GM19035 (cell line): ENCODE measurements around the gene FAM240A.

ENCODE experiments used
- ATAC-seq: cut with Tn5 transposase; IDR thresholded peaks from one replicate; pipeline ENCODE4 v1.9.1; 2021; ENCODE audit not compliant: unreplicated experiment

The FAM240A gene

DNA sequence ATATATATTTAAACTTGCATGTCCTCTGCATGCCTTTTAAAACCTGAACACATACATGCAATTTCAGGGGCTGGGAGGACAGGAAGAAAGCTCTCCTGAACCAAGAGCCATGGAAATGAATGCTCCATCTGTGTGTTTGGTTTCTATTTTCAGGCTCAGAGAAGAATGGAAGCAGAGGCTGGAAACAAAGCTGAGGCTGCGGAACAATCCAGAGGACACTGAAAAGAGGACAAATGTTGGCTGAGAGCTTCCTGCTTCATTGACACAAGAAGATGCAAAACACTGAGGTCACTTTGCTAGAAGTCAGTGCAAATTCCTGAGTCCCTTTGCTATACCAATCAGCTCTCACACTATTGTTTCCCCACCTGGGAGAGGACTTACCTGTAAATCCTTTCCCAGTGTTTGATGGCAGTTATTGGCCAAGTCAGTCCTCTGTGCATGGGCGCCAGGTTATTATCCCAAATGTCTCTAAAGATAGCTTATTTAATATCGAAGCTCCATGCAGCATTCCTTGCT, 12.7 kb downstream of the FAM240A start:
- ATAC-seq = no peak

DNA sequence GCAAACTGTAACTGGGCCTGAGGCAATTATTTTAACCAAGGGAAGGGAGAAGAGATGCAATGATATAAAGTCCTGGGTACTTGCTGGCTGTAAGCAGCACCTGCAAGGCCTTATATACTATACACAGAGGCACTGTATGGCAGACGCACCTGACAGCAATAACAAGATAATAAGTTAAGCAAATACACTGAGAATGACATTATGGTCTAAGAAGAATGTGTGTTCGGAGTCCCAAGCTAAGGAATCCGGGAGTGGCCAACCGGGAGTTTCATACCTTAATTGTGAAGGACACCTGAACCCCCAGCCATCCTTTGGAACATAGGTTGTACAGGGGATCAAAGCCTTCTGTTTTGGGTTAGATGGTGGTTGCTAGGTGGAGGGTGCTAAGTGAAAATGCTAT, 13.7 kb downstream of the FAM240A start:
- no peak for ATAC-seq

GRCh38 chr3:46627078-46627477, 14.8 kb downstream of the FAM240A start:
- no peak for ATAC-seq

- no peak for ATAC-seq
These were observed 16.6 kb downstream of the FAM240A start for GRCh38 chr3:46628901-46629369.

DNA sequence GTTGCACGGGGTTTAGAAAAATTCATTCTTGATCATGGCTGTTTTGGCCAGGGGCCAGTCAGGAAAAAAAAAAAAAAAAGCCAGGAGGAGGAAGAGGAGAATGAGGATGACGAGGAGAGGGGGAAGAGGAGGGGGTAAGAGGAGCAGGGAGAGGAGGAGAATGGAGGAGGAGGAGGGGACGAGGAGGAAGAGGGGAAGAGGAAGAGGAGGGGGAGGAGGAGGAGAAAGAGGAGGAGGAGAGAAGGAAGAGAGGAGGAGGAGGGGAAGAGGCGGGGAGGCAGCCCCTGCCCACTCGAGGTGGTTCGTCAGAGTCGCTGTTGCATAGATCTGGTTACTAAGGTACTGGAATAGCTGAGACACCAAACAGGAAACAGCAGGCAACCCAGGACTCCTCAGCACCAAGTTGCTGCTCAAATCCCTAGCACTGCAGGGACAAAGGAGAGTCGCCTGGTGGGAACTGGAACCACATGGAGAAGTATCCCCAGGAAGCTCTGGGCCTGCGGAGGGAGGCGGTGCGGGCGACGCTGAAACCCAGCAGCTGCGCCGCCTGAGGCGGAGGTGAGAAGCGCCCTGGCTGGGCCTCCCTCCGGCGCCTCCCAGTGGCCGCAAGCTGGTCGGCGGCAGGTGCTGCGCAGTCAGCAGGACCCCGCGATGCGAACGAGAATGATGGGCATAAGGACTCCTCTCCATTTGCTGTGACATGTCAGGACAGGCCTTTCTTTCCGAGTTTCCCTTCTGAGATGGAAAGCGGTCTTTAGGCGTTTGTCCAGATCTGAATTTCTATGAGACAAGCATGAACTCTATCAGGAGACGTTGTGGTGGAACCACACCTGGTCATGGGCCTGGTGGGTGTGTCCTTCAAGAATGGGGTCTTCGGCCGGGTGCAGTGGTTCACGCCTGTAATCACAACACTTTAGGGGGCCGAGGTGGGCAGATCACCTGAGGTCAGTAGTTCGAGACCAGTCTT, 17.5 kb downstream of the FAM240A start:
- peak; percentile 83 for ATAC-seq

- ATAC-seq = no peak
These were observed 20.5 kb downstream of the FAM240A start for GRCh38 chr3:46632792-46633191.

DNA sequence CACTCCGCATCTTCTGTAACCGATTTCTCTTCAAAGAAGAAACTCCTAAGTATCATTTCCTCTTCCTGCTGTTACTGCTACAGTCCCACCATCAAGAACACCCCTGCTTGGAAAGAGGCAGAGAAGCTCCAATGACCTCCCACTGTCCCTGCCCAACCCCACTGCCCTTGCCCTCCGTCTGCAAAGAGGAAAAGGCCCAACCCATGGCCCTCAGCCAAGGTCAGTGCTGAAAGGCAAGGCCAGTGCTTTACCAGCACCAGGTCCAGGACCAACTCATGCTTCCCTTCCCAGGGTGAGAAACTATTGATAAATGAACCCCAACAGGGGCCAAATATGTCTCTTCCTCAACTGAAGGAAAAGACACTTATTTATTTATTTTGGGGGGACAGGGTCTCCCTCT, 22.5 kb downstream of the FAM240A start:
- no peak for ATAC-seq

DNA sequence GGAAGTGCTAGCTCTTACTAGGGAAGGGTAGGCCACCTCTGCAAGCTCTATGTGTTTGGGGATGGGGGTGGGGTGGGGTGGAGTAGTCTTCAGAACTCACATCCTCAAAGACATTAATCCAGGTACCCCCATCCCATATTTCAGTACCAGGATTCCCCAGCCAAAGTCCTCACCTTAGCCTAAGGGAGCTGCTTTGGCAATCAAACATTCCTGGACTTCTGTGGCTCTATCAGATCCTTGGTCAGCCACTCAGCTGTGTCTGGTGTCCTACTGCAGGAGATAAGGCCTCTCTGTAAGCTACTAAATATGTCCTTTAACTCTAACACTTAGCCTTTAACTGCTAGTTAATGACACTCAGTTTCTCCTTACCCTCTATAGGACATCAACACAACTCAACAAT, 26.9 kb downstream of the FAM240A start:
- no peak for ATAC-seq

GRCh38 chr3:46640927-46641326, 28.6 kb downstream of the FAM240A start:
- ATAC-seq = no peak

DNA sequence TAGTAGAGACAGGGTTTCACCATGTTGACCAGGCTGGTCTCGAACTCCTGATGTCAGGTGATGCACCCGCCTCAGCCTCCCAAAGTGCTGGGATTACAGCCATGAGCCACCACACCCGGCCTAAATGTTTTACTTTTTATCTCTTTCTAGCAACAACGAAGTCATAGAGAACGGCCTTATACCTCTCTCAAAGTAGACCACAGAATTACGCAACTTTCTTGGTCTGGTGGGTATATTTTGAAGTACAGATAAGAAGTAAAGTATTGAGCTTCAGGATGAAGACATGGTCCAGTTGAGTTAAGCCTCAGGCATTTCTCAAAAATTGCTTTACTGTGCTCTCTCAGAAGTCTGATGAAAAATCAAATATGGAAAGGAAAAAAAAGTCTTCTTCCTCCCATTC, 30.6 kb downstream of the FAM240A start:
- ATAC-seq = no peak

DNA sequence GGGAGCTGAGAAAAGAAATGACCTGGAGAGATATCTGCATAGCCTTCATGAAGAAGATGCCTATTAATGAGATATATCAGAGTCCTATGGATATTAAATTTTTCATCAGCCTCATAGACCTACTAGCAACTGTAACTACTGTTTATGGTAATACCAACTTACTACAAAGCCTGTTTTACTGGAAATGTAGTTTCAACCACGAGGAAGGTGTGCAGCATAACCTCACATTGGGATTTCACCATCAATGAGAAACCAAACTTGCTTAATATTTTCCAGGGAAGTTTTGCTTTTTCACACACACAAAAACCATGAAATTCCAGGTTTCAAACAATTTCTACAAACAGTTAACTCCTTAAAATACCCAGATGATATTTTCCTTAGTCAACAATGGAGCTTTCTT, 31.4 kb downstream of the FAM240A start:
- ATAC-seq = no peak

DNA sequence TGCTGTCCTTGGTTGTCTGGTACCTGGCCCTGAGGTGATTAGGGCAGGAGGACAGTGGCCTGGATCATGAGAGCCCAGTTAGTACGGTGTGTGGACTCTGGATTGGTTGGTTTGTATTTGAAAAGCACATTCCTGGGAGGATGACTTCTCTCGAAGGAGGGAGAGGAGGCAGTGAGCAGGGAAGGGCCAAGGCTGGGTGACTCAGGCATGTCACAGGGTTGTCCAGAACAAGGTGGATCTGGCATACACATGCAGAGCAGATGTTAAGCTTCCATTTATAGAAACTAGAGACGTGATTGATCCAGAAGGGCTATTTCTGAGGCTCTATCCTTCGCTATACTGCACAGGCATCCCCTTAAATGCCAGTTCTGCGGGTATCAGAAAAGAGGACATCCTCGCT, 34.4 kb downstream of the FAM240A start:
- no peak for ATAC-seq

GRCh38 chr3:46648096-46648495, 35.8 kb downstream of the FAM240A start:
- ATAC-seq = no peak

- no peak for ATAC-seq
These were observed 37.1 kb downstream of the FAM240A start for GRCh38 chr3:46649436-46649835.

DNA sequence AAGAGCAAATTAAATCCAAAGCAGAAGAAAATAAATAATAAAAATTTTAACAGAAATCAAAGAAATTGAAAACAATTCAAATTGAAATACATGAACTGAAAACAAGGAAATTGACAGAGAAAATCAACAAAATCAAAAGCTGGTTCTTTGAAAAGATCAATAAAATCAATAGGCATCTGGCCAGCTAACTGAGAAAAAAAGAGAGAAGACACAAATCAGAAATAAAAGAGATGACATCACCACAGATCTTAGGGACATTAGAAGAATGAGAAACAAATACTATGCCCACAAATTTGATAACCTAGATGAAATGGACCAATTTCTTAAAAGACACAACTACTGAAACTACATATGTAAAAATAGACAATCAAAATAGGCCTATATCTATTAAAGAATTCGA, 38.8 kb downstream of the FAM240A start:
- no peak for ATAC-seq

GRCh38 chr3:46655271-46655670, 42.9 kb downstream of the FAM240A start:
- ATAC-seq = no peak

DNA sequence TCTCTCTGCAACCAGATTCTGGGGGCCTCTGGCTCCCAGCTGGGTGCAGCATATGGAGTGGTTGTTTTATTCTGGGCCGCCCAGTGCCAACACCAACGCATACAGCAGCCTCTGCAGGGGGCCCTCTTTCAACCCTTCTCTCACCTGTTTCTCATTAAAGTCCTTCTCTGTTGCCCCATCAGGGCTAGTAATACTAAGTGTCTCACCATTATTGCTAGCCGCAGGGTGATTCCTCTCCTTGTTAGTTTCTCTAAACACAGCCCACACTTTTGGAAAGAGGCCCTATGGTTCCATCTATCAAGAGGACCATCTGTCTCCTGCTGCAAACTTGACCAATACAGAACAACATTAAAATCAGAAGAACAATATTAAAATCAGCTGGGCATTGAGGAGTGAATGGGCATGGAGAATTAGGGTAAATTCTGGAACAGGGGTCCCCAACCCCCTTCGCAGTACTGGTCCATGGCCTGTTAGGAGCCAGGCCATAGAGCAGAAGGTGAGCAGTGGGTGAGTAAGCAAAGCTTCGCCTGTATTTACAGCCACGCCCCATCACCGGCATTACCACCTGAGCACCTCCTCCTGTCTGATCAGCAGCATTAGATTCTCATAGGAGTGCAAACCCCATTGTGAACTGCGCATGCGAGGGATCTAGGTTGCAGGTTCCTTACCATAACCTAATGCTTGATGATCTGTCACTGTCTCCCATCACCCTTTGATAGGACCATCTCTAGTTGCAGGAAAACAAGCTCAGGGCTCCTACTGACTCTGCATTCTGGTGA, 44.6 kb downstream of the FAM240A start:
- no peak for ATAC-seq

GRCh38 chr3:46659285-46659684, 47.0 kb downstream of the FAM240A start:
- ATAC-seq = no peak

- no peak for ATAC-seq
These were observed 47.7 kb downstream of the FAM240A start for GRCh38 chr3:46660003-46660402.

- no peak for ATAC-seq
These were observed 48.5 kb downstream of the FAM240A start for GRCh38 chr3:46660543-46661523.
